ENCODE measurements around the gene KIF19.

Gene KIF19

DNA sequence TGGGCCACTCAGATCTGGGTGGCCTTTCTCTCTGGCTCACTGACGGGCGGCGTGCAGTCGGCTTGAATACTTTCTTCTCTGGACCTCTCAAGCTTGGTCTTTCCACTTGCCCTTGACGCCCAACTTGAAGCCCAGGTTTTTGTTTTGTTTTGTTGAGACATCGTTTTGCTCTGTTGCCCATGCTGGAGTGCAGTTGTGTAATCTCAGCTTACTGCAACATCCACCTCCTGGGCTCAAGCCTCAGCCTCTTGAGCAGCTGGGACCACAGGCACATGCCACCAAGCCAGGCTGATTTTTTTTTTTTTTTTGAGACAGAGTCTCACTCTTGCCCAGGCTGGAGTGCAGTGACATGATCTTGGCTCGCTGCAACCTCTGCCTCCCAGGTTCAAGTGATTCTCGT is 22.7 kb upstream of the KIF19 start:
- no peak overlapping the region for H3K4me3 ChIP-seq (ENCODE audit: low read length in 2 of 2)
- no peak overlapping the region for H2BK120ac ChIP-seq (ENCODE audit: low read depth, low read length)
- no peaks in the 10 kb centered on the region for H3K79me1 ChIP-seq (ENCODE audit: low read depth, low read length)
- H3K4me1 ChIP-seq (ENCODE audit: control insufficient read depth in 2 of 2, insufficient read depth in 1 of 2, low read depth in 1 of 2, low read length in 2 of 2): peaks cover 2 to 5% of the 10 kb centered on the region in 2 donors
- peak overlapping the region; percentile 30 for H2BK15ac ChIP-seq (ENCODE audit: low read length)
- H3K18ac ChIP-seq (ENCODE audit: low read length): peak overlapping the region; percentile 64
- peaks cover 0 to 4% (median 0%) of the 10 kb centered on the region in 3 experiments for H3K27me3 ChIP-seq (ENCODE audit: control insufficient read depth in 3 of 3, insufficient read depth in 3 of 3, low read depth in 1 of 3, low read length in 3 of 3)
- no peak for DNase-seq (ENCODE audit: low spot score)
- peak overlapping the region; percentile 6 for H2AK5ac ChIP-seq (ENCODE audit: low read depth, low read length)
- no peak overlapping the region for H3K4ac ChIP-seq (ENCODE audit: low read length)
- H2AFZ ChIP-seq (ENCODE audit: low read length): no peak overlapping the region
- H2BK12ac ChIP-seq (ENCODE audit: low read length): no peak overlapping the region
- H4K91ac ChIP-seq (ENCODE audit: low read depth, low read length, poor library complexity): no peak overlapping the region
- H3K23ac ChIP-seq (ENCODE audit: low read depth, low read length, poor library complexity): no peak overlapping the region
- no CpG with 5 or more reads among the region's 8 CpGs for WGBS, 2 donors (ENCODE audit: extremely low coverage in 2 of 2, insufficient read length in 2 of 2, insufficient replicate concordance in 1 of 2)
- no peak overlapping the region for H3K4me2 ChIP-seq (ENCODE audit: insufficient read depth, low read length, poor library complexity, severe bottlenecking)
- H3K14ac ChIP-seq (ENCODE audit: low read length): no peak overlapping the region
- H3K9ac ChIP-seq (ENCODE audit: low read depth, low read length, poor library complexity): no peak overlapping the region
- H3K27ac ChIP-seq (replicated peaks; ENCODE audit: low read length): no peak overlapping the region
- no peak overlapping the region for H2BK5ac ChIP-seq (ENCODE audit: low read length)
- no peak overlapping the region for H4K8ac ChIP-seq (ENCODE audit: low read depth, low read length)
- H3K9me3 ChIP-seq (replicated peaks in 1 of 2; ENCODE audit: control insufficient read depth in 2 of 2, insufficient read depth in 1 of 2, low read depth in 1 of 2, low read length in 2 of 2): no peaks in the 10 kb centered on the region
- no peaks in the 10 kb centered on the region for H3K36me3 ChIP-seq (replicated peaks in 1 of 2; ENCODE audit: control insufficient read depth in 2 of 2, insufficient read depth in 2 of 2, low read length in 2 of 2)

DNA sequence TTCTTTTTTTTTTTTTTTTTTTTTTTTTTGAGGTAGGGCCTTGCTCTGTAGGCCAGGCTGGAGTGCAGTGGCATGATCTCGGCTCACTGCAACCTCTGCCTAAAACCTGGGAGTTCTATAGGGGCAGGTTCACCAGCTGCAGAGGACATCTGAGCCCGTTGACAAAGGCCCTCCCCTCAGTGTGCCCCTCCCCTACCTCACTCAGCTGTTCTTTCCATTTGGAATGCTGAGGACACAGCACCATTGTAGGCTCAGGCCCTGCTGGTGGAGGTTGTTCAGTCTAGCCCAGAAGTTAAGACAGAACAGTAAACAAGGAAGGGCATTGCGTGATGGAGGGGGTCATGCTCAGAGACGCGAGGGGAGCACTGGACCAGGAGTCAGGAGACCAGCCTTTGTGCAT is 21.8 kb upstream of the KIF19 start:
- DNase-seq (ENCODE audit: low spot score): no peak
- Histone ChIP-seq H2BK12ac (ENCODE audit: low read length) (no peak overlapping the region), H3K36me3 (replicated peaks in 1 of 2; ENCODE audit: control insufficient read depth in 2 of 2, insufficient read depth in 2 of 2, low read length in 2 of 2) (no peaks in the 10 kb centered on the region), H2BK15ac (ENCODE audit: low read length) (peak overlapping the region; percentile 11), H3K4me2 (ENCODE audit: insufficient read depth, low read length, poor library complexity, severe bottlenecking) (no peak overlapping the region), H3K4me3 (ENCODE audit: low read length in 2 of 2) (no peak overlapping the region), H3K14ac (ENCODE audit: low read length) (no peak overlapping the region), H4K91ac (ENCODE audit: low read depth, low read length, poor library complexity) (no peak overlapping the region), H3K18ac (ENCODE audit: low read length) (peak overlapping the region; percentile 87), H3K79me1 (ENCODE audit: low read depth, low read length) (no peaks in the 10 kb centered on the region), H3K27me3 (ENCODE audit: control insufficient read depth in 3 of 3, insufficient read depth in 3 of 3, low read depth in 1 of 3, low read length in 3 of 3) (peaks cover 0 to 5% (median 0%) of the 10 kb centered on the region in 3 experiments), H3K9ac (ENCODE audit: low read depth, low read length, poor library complexity) (no peak overlapping the region), H3K23ac (ENCODE audit: low read depth, low read length, poor library complexity) (peak overlapping the region; percentile 8), H2AFZ (ENCODE audit: low read length) (no peak overlapping the region), H3K9me3 (replicated peaks in 1 of 2; ENCODE audit: control insufficient read depth in 2 of 2, insufficient read depth in 1 of 2, low read depth in 1 of 2, low read length in 2 of 2) (no peaks in the 10 kb centered on the region), H2BK120ac (ENCODE audit: low read depth, low read length) (no peak overlapping the region), H3K4ac (ENCODE audit: low read length) (no peak overlapping the region), H3K4me1 (ENCODE audit: control insufficient read depth in 2 of 2, insufficient read depth in 1 of 2, low read depth in 1 of 2, low read length in 2 of 2) (peaks cover 0 to 2% of the 10 kb centered on the region in 2 donors), H2AK5ac (ENCODE audit: low read depth, low read length) (peak overlapping the region; percentile 79), H3K27ac (replicated peaks; ENCODE audit: low read length) (no peak overlapping the region), H4K8ac (ENCODE audit: low read depth, low read length) (no peak overlapping the region), H2BK5ac (ENCODE audit: low read length) (no peak overlapping the region)
- no CpG with 5 or more reads among the region's 5 CpGs for WGBS, 2 donors (ENCODE audit: extremely low coverage in 2 of 2, insufficient read length in 2 of 2, insufficient replicate concordance in 1 of 2)

DNA sequence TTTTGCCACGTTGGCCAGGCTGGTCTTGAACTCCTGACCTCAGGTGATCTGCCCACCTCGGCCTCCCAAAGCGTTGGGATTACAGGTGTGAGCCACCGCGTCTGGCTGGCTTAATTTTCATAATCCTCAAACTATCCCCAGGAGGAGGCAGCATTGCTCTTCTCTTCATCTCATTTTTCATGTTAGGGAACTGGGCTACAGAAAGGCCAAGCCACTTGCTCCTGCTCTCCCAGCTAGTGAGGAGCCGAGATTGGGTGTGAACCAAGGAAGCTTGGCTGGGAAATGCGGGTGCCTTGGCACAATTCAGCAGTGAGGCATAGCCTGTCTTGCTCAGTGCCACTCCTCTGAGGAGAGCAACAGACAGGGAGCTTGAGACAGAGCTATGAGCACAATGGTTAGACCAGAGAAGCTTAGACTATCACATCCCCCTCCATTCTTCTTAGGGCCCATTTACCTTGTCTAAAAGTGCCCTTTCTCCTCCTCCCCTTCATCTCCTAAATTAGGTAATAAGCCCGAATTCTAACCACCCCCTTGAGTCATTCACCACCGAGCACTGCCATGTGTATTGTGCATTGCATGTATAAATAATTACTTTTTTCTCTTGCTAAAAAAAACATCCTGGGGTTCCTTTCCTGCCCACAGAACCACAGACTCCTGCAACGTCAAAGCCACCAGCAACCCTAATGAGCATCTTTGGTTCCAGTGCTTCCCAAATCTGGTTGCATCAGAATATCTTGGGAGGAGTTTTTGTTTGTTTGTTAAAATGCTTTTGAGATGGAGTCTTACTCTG is 20.0 kb upstream of the KIF19 start:
- no peak overlapping the region for H3K27ac ChIP-seq (replicated peaks; ENCODE audit: low read length)
- H3K23ac ChIP-seq (ENCODE audit: low read depth, low read length, poor library complexity): no peak overlapping the region
- H2BK5ac ChIP-seq (ENCODE audit: low read length): no peak overlapping the region
- H3K14ac ChIP-seq (ENCODE audit: low read length): no peak overlapping the region
- H2BK12ac ChIP-seq (ENCODE audit: low read length): no peak overlapping the region
- H3K36me3 ChIP-seq (replicated peaks in 1 of 2; ENCODE audit: control insufficient read depth in 2 of 2, insufficient read depth in 2 of 2, low read length in 2 of 2): no peaks in the 10 kb centered on the region
- peaks cover 0 to 5% (median 0%) of the 10 kb centered on the region in 3 experiments for H3K27me3 ChIP-seq (ENCODE audit: control insufficient read depth in 3 of 3, insufficient read depth in 3 of 3, low read depth in 1 of 3, low read length in 3 of 3)
- no peak overlapping the region for H4K8ac ChIP-seq (ENCODE audit: low read depth, low read length)
- peaks cover 0 to 2% of the 10 kb centered on the region in 2 donors for H3K4me1 ChIP-seq (ENCODE audit: control insufficient read depth in 2 of 2, insufficient read depth in 1 of 2, low read depth in 1 of 2, low read length in 2 of 2)
- no peak overlapping the region for H3K4me3 ChIP-seq (ENCODE audit: low read length in 2 of 2)
- no peak overlapping the region for H3K4ac ChIP-seq (ENCODE audit: low read length)
- H3K79me1 ChIP-seq (ENCODE audit: low read depth, low read length): no peaks in the 10 kb centered on the region
- no peak overlapping the region for H3K9ac ChIP-seq (ENCODE audit: low read depth, low read length, poor library complexity)
- no peak overlapping the region for H2BK15ac ChIP-seq (ENCODE audit: low read length)
- H2AFZ ChIP-seq (ENCODE audit: low read length): no peak overlapping the region
- no peak overlapping the region for H3K18ac ChIP-seq (ENCODE audit: low read length)
- no CpG with 5 or more reads among the region's 10 CpGs for WGBS, 2 donors (ENCODE audit: extremely low coverage in 2 of 2, insufficient read length in 2 of 2, insufficient replicate concordance in 1 of 2)
- no peak overlapping the region for H4K91ac ChIP-seq (ENCODE audit: low read depth, low read length, poor library complexity)
- no peak for DNase-seq (ENCODE audit: low spot score)
- H3K4me2 ChIP-seq (ENCODE audit: insufficient read depth, low read length, poor library complexity, severe bottlenecking): no peak overlapping the region
- H2AK5ac ChIP-seq (ENCODE audit: low read depth, low read length): no peak overlapping the region
- no peak overlapping the region for H2BK120ac ChIP-seq (ENCODE audit: low read depth, low read length)
- no peaks in the 10 kb centered on the region for H3K9me3 ChIP-seq (replicated peaks in 1 of 2; ENCODE audit: control insufficient read depth in 2 of 2, insufficient read depth in 1 of 2, low read depth in 1 of 2, low read length in 2 of 2)

DNA sequence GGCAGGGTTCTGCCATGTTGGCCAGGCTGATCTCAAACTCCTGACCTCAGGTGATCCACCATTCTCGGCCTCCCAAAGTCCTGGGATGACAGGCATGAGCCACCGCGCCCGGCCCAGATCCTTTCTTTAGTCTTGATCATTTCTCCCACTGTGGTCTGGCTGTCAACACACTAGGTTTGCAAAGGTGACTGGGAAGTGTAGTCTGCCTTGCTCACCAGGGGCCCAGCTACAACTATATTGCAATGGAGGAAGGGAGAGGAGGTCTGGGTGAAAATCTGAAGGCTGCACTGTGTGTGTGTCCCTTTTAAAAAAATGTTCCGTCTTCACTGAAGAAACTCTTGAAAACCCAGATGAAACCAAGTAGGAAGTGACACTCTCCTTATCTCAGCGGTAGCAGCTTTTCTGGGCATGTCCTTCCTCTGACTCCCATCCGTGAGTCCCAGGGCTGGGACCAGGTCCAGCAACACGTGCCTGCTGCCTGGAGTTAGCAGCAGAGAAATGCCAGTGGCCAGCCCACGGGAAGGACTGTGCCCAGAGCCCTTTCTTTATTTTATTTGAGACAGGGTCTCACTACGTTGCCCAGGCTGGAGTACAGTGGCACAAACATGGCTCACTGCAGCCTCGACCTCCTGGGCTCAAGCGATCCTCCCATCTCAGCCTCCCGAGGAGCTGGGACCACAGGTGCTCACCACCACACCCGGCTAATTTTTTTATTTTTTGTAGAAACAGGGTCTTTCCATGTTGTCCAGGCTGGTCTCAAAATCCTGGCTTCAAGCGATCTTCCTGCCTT is 17.8 kb upstream of the KIF19 start:
- no peak for DNase-seq (ENCODE audit: low spot score)
- no peak overlapping the region for H3K4me2 ChIP-seq (ENCODE audit: insufficient read depth, low read length, poor library complexity, severe bottlenecking)
- no peak overlapping the region for H3K27ac ChIP-seq (replicated peaks; ENCODE audit: low read length)
- peaks cover 0 to 3% of the 10 kb centered on the region in 2 donors for H3K9me3 ChIP-seq (replicated peaks in 1 of 2; ENCODE audit: control insufficient read depth in 2 of 2, insufficient read depth in 1 of 2, low read depth in 1 of 2, low read length in 2 of 2)
- H3K27me3 ChIP-seq (ENCODE audit: control insufficient read depth in 3 of 3, insufficient read depth in 3 of 3, low read depth in 1 of 3, low read length in 3 of 3): peaks cover 0 to 5% (median 0%) of the 10 kb centered on the region in 3 experiments
- H3K23ac ChIP-seq (ENCODE audit: low read depth, low read length, poor library complexity): no peak overlapping the region
- no peak overlapping the region for H4K91ac ChIP-seq (ENCODE audit: low read depth, low read length, poor library complexity)
- H2BK120ac ChIP-seq (ENCODE audit: low read depth, low read length): no peak overlapping the region
- no peaks in the 10 kb centered on the region for H3K79me1 ChIP-seq (ENCODE audit: low read depth, low read length)
- no peak overlapping the region for H2BK5ac ChIP-seq (ENCODE audit: low read length)
- no peak overlapping the region for H3K14ac ChIP-seq (ENCODE audit: low read length)
- no peaks in the 10 kb centered on the region for H3K36me3 ChIP-seq (replicated peaks in 1 of 2; ENCODE audit: control insufficient read depth in 2 of 2, insufficient read depth in 2 of 2, low read length in 2 of 2)
- H2BK12ac ChIP-seq (ENCODE audit: low read length): no peak overlapping the region
- H2AK5ac ChIP-seq (ENCODE audit: low read depth, low read length): no peak overlapping the region
- no peak overlapping the region for H2AFZ ChIP-seq (ENCODE audit: low read length)
- H4K8ac ChIP-seq (ENCODE audit: low read depth, low read length): no peak overlapping the region
- H3K18ac ChIP-seq (ENCODE audit: low read length): no peak overlapping the region
- H3K9ac ChIP-seq (ENCODE audit: low read depth, low read length, poor library complexity): no peak overlapping the region
- WGBS, 2 donors (ENCODE audit: extremely low coverage in 2 of 2, insufficient read length in 2 of 2, insufficient replicate concordance in 1 of 2): no CpG with 5 or more reads among the region's 15 CpGs
- H2BK15ac ChIP-seq (ENCODE audit: low read length): no peak overlapping the region
- H3K4ac ChIP-seq (ENCODE audit: low read length): no peak overlapping the region
- no peak overlapping the region for H3K4me3 ChIP-seq (ENCODE audit: low read length in 2 of 2)
- H3K4me1 ChIP-seq (ENCODE audit: control insufficient read depth in 2 of 2, insufficient read depth in 1 of 2, low read depth in 1 of 2, low read length in 2 of 2): peaks cover 0 to 2% of the 10 kb centered on the region in 2 donors
